ENCODE data around the gene LEMD2. TPM values are rescaled to one million over a fixed set of nuclear protein-coding genes. Genes with fewer than 3 reads are reported as not detected.

The LEMD2 gene
- polyA plus RNA-seq, 1 donor (not counting 4 experiments of a cell fraction or from before 2014, with no cell fraction given): 48.6 TPM

- H2AFZ ChIP-seq (ENCODE audit: control insufficient read depth, low read length): no peak overlapping the region
- H3K27ac ChIP-seq (ENCODE audit: control insufficient read depth, insufficient read depth, low read length): no peak overlapping the region
- H3K36me3 ChIP-seq (ENCODE audit: control insufficient read depth in 2 of 2, extremely low read depth in 1 of 2, insufficient read depth in 2 of 2, low read length in 2 of 2): peaks cover 14 to 35% of the 10 kb centered on the region in 2 experiments
- H3K4me3 ChIP-seq (ENCODE audit: control insufficient read depth in 2 of 3, extremely low read depth in 1 of 3, insufficient read depth in 2 of 3, low read depth in 1 of 3, low read length in 3 of 3): no peak overlapping the region
- peak overlapping the region; percentile 3 for H3K4me2 ChIP-seq (ENCODE audit: control insufficient read depth, extremely low read depth, insufficient read depth, low read depth, low read length)
- H3K79me2 ChIP-seq (ENCODE audit: control insufficient read depth, insufficient read depth, low read length): peaks cover 41% of the 10 kb centered on the region
- H3K9ac ChIP-seq (ENCODE audit: control insufficient read depth, extremely low read depth, insufficient read depth, low read length): no peak overlapping the region
- TF ChIP-seq EZH2 (IDR thresholded peaks at IDR 0.05; ENCODE audit: low read length): no peak
- no peak for TF ChIP-seq CTCF (optimal IDR thresholded peaks at IDR 0.05 in 1 of 3, IDR thresholded peaks at IDR 0.05 in 1 of 3, conservative IDR thresholded peaks at IDR 0.05 in 1 of 3; ENCODE audit: extremely low read depth in 1 of 3, insufficient read depth in 2 of 3, low read length in 3 of 3)
- H3K9me3 ChIP-seq (ENCODE audit: control insufficient read depth, low read depth, low read length): no peaks in the 10 kb centered on the region
- peaks cover 7% of the 10 kb centered on the region for H4K20me1 ChIP-seq (ENCODE audit: control insufficient read depth, extremely low read depth, insufficient read depth, low read length)
- no peak for DNase-seq (ENCODE audit: low read depth, low spot score)
- FAIRE-seq: no peak
- H3K9me1 ChIP-seq (ENCODE audit: control insufficient read depth, extremely low read depth, insufficient read depth, low read length): no peaks in the 10 kb centered on the region
- no peaks in the 10 kb centered on the region for H3K27me3 ChIP-seq (ENCODE audit: control insufficient read depth, extremely low read depth, insufficient read depth, low read length)
- H3K4me1 ChIP-seq (ENCODE audit: control insufficient read depth, extremely low read depth, insufficient read depth, low read length): peaks cover 35% of the 10 kb centered on the region
- dilution Hi-C loops (cut with MboI; ENCODE audit: extremely low pct_ligation_motif_present, low sequenced_read_pairs): no loop called here
These were observed 3.2 kb downstream of the LEMD2 start for GRCh38 chr6:33785778-33786177.

- dilution Hi-C loops (cut with MboI; ENCODE audit: extremely low pct_ligation_motif_present, low sequenced_read_pairs): no loop called here
- Histone ChIP-seq H3K79me2 (ENCODE audit: control insufficient read depth, insufficient read depth, low read length) (peaks cover 41% of the 10 kb centered on the region), H3K4me2 (ENCODE audit: control insufficient read depth, extremely low read depth, insufficient read depth, low read depth, low read length) (no peak overlapping the region), H3K4me3 (ENCODE audit: control insufficient read depth in 2 of 3, extremely low read depth in 1 of 3, insufficient read depth in 2 of 3, low read depth in 1 of 3, low read length in 3 of 3) (no peak overlapping the region), H3K36me3 (ENCODE audit: control insufficient read depth in 2 of 2, extremely low read depth in 1 of 2, insufficient read depth in 2 of 2, low read length in 2 of 2) (peaks cover 21 to 45% of the 10 kb centered on the region in 2 experiments), H3K9me3 (ENCODE audit: control insufficient read depth, low read depth, low read length) (no peaks in the 10 kb centered on the region), H2AFZ (ENCODE audit: control insufficient read depth, low read length) (no peak overlapping the region), H3K4me1 (ENCODE audit: control insufficient read depth, extremely low read depth, insufficient read depth, low read length) (peaks cover 35% of the 10 kb centered on the region), H4K20me1 (ENCODE audit: control insufficient read depth, extremely low read depth, insufficient read depth, low read length) (peaks cover 7% of the 10 kb centered on the region), H3K9me1 (ENCODE audit: control insufficient read depth, extremely low read depth, insufficient read depth, low read length) (no peaks in the 10 kb centered on the region), H3K9ac (ENCODE audit: control insufficient read depth, extremely low read depth, insufficient read depth, low read length) (no peak overlapping the region), H3K27me3 (ENCODE audit: control insufficient read depth, extremely low read depth, insufficient read depth, low read length) (no peaks in the 10 kb centered on the region), H3K27ac (ENCODE audit: control insufficient read depth, insufficient read depth, low read length) (no peak overlapping the region)
- TF ChIP-seq EZH2 (IDR thresholded peaks at IDR 0.05; ENCODE audit: low read length) (no peak), CTCF (optimal IDR thresholded peaks at IDR 0.05 in 1 of 3, IDR thresholded peaks at IDR 0.05 in 1 of 3, conservative IDR thresholded peaks at IDR 0.05 in 1 of 3; ENCODE audit: extremely low read depth in 1 of 3, insufficient read depth in 2 of 3, low read length in 3 of 3) (no peak)
- DNase-seq (ENCODE audit: low read depth, low spot score) (no peak), FAIRE-seq (no peak)
These were observed 4.1 kb downstream of the LEMD2 start for GRCh38 chr6:33784787-33785186.

All from keratinocyte (primary cell).